Lower leg skin (tissue), 3 donors: ENCODE data around the gene UTS2R.

Experiments used
- POLR2A ChIP-seq, 2 donors: fragments of 450-650 bp; IDR thresholded peaks; one replicate each; pipeline ENCODE4 v1.6.1; 2016 to 2017; ENCODE audit warnings: antibody characterized with exemption in 2 of 2, mild to moderate bottlenecking in 1 of 2, moderate library complexity in 1 of 2
- TF ChIP-seq, protein P1 (sequence below), 3 donors: fragments of 450-650 bp; IDR thresholded peaks; one replicate each; pipeline ENCODE4 v1.5.1; 2016; ENCODE audit warnings: antibody characterized with exemption in 3 of 3, mild to moderate bottlenecking in 3 of 3, moderate library complexity in 2 of 3

DNA sequence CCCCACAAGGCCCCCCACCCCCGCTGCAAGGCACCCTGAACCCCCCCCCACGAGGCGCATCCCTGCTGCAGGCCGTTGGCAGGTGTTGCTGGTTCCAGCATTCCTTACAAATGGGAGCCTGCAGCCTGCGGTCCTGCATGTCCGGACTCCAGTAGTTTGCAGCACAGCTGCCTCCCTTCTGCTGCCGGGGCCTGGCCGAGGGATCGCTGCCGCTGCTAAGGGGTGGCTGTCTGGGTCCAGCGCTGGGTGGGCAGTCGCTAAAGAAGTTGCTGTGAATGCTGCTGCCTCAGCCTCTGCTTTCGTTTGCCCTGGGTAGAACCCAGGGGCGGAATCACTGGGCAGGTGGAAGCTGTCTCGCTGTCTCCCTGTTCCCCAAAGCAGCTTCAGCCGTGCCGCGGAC, 11.8 kb downstream of the UTS2R start:
- TF ChIP-seq, protein P1, sequence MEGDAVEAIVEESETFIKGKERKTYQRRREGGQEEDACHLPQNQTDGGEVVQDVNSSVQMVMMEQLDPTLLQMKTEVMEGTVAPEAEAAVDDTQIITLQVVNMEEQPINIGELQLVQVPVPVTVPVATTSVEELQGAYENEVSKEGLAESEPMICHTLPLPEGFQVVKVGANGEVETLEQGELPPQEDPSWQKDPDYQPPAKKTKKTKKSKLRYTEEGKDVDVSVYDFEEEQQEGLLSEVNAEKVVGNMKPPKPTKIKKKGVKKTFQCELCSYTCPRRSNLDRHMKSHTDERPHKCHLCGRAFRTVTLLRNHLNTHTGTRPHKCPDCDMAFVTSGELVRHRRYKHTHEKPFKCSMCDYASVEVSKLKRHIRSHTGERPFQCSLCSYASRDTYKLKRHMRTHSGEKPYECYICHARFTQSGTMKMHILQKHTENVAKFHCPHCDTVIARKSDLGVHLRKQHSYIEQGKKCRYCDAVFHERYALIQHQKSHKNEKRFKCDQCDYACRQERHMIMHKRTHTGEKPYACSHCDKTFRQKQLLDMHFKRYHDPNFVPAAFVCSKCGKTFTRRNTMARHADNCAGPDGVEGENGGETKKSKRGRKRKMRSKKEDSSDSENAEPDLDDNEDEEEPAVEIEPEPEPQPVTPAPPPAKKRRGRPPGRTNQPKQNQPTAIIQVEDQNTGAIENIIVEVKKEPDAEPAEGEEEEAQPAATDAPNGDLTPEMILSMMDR (IDR thresholded peaks at IDR 0.05), result no peak
- no peak for TF ChIP-seq POLR2A (IDR thresholded peaks at IDR 0.05)
